Prostate gland (tissue), 2 donors: ENCODE data around the gene PLA2G2D. TPM values are rescaled to one million over a fixed set of nuclear protein-coding genes. Genes with fewer than 3 reads are reported as not detected.

ENCODE experiments used
- DNase-seq: peaks from one replicate; pipeline ENCODE4 v3.0.0-alpha.2; 2019; ENCODE audit warnings: low spot score
- H3K27ac ChIP-seq, 2 donors: fragments of 200-600 bp; sonication (generic); 2 replicates each; pipeline ENCODE4 v1.5.1; 2017 to 2019
- H3K27me3 ChIP-seq: fragments of 200-600 bp; sonication (generic); replicated peaks from 2 replicates; pipeline ENCODE4 v1.5.1; 2019; ENCODE audit not compliant: insufficient read depth
- H3K36me3 ChIP-seq, 2 donors: fragments of 200-600 bp; sonication (generic); 1 replicate in 1 of 2; 2 replicates in 1 of 2; pipeline versions ENCODE4 v1.5.1 to v1.8.1; 2017 to 2019
- H3K4me1 ChIP-seq: fragments of 200-600 bp; sonication (generic); replicated peaks from 2 replicates; pipeline ENCODE4 v1.5.1; 2019
- H3K4me3 ChIP-seq, 2 donors: fragments of 200-600 bp; sonication (generic); 2 replicates each; pipeline ENCODE4 v1.5.1; 2017 to 2019
- H3K9me3 ChIP-seq: fragments of 200-600 bp; sonication (generic); 2 replicates; pipeline ENCODE4 v1.5.1; 2017
- CTCF ChIP-seq, 4 experiments: fragments of 200-600 bp in 2 of 4; fragments of 450-650 bp in 2 of 4; sonication (generic) in 2 of 4; IDR thresholded peaks; 1 replicate in 3 of 4; 2 replicates in 1 of 4; pipeline ENCODE4 v1.5.1; 2016 to 2019; ENCODE audit warnings: antibody characterized with exemption in 4 of 4, mild to moderate bottlenecking in 2 of 4, moderate library complexity in 2 of 4
- POLR2A ChIP-seq: fragments of 450-650 bp; IDR thresholded peaks from one replicate; pipeline ENCODE4 v1.6.1; 2016; ENCODE audit warnings: antibody characterized with exemption, mild to moderate bottlenecking
- POLR2AphosphoS5 ChIP-seq: sonication (generic); formaldehyde crosslinking; IDR thresholded peaks from one replicate; pipeline ENCODE4 v1.6.1; 2017; ENCODE audit warnings: antibody characterized with exemption
- WGBS: methylation state at CpG from one replicate; pipeline ENCODE4 v1.1.5; 2018; 5-methylcytosine and 5-hydroxymethylcytosine counted together
- intact Hi-C: fragments of 100-400 bp; cut with DNase I; formaldehyde crosslinking; loops from one replicate; pipeline ENCODE4 v1.14.2; 2022
- total RNA-seq, 2 donors: library from RNA; depleted of rRNA; stranded (reverse); fragments of >200 nt; gene quantifications; one replicate each; pipeline ENCODE4 v1.1.0, GENCODE V29; 2016

PLA2G2D gene
- total RNA-seq, 2 donors from 2014 or later, result not detected

GRCh38 chr1:20150326-20150705 lies 31.0 kb upstream of the PLA2G2D start:
- 94% methylated on average over 8 of the region's 8 CpGs for WGBS
- TF ChIP-seq CTCF (IDR thresholded peaks at IDR 0.05) (no peak), POLR2A (no peak), POLR2AphosphoS5 (no peak)
- intact Hi-C loops, result loop anchor here (5.0 kb wide), 3 partner anchors 48 to 233 kb away; no protein-coding TSS in a partner anchor
- Histone ChIP-seq H3K4me3 (no peak overlapping the region), H3K27ac (no peak overlapping the region), H3K4me1 (no peaks in the 10 kb centered on the region), H3K36me3 (no peaks in the 10 kb centered on the region), H3K27me3 (no peaks in the 10 kb centered on the region), H3K9me3 (no peaks in the 10 kb centered on the region)
- no peak for DNase-seq

DNA sequence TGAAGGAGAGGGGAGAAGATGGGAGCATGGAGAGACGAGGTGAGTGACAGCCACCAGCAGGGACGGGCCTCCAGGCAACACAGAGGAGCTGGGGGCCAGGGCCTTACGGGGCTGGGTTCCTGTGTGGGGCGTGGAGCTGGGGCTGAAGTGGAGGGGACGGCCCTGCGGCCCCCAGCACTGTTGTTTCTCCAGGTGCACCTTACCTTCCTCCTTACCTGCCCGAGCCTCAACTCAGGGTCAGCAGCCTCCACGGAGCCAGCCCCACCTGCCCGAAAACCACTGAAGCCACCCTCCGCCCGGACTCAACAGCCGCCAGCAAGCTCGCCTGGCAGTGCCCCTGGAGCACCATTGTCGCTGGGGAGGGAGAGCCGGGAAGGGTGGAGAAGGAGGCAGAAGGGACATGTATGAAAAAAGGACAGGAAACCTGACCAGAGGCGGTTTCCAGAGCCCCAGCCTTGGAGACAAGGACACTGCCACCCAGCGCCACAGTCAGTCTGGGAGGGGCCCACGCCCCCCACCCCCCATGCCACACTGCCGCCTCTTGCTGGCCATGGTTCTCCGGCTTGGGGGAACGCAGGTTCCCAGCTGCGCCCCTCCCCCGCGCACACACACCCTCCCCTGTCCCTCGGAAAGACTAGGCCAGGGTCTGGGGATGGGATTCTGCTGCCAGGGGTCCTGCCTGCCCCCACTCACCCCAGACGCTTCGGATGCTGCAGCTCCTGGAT lies 30.4 kb upstream of the PLA2G2D start:
- 84% methylated on average over 27 of the region's 27 CpGs for WGBS
- no peak for TF ChIP-seq CTCF (IDR thresholded peaks at IDR 0.05)
- no peak for TF ChIP-seq POLR2A
- TF ChIP-seq POLR2AphosphoS5, result no peak
- no peaks in the 10 kb centered on the region for H3K4me1 ChIP-seq
- no peaks in the 10 kb centered on the region for H3K9me3 ChIP-seq
- DNase-seq, result no peak
- intact Hi-C loops, result loop anchor here (5.0 kb wide), 3 partner anchors 47 to 232 kb away; no protein-coding TSS in a partner anchor
- H3K36me3 ChIP-seq, result no peaks in the 10 kb centered on the region
- H3K27me3 ChIP-seq, result no peaks in the 10 kb centered on the region
- H3K27ac ChIP-seq, result no peak overlapping the region
- H3K4me3 ChIP-seq, result no peak overlapping the region

GRCh38 chr1:20148571-20149500 lies 29.5 kb upstream of the PLA2G2D start:
- intact Hi-C loops, result no loop called here
- Histone ChIP-seq H3K9me3 (no peaks in the 10 kb centered on the region), H3K27ac (no peak overlapping the region), H3K4me1 (no peaks in the 10 kb centered on the region), H3K4me3 (no peak overlapping the region), H3K27me3 (no peaks in the 10 kb centered on the region), H3K36me3 (no peaks in the 10 kb centered on the region)
- TF ChIP-seq CTCF (IDR thresholded peaks at IDR 0.05) (no peak), POLR2A (no peak), POLR2AphosphoS5 (no peak)
- 90% methylated on average over 12 of the region's 13 CpGs for WGBS
- no peak for DNase-seq

DNA sequence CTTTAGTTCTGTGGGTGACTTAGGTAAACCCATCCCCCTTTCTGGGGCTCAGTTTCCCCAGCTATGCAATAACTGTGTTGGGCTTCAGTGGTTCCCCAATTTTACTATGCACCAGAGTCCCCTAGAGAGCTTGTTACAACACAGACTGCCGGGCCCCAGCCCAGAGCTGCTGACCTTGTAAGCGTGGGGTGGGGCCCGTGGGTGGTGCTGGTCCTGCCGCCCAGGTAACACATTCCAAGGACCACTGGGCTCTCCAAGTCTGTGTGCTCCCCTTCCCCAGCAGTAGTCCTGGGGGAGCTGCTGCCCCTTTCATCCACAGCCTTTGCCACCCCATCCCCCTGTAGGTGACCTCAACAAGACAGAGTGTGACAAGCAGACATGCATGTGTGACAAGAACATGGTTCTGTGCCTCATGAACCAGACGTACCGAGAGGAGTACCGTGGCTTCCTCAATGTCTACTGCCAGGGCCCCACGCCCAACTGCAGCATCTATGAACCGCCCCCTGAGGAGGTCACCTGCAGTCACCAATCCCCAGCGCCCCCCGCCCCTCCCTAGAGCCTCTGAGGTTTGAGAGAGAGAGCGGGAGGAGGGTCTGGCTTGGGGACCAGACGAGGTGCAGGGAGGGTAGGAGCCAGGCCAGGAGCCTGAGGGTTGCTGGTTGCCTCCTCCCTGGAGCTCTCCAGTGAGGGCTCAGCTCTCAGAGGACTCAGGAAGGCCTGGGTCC lies 28.7 kb upstream of the PLA2G2D start:
- intact Hi-C loops, result no loop called here

More for the DNA sequence above, 28.7 kb upstream of the PLA2G2D start:
- Histone ChIP-seq H3K4me3 (no peak overlapping the region), H3K9me3 (no peaks in the 10 kb centered on the region), H3K4me1 (no peaks in the 10 kb centered on the region), H3K36me3 (no peaks in the 10 kb centered on the region), H3K27ac (no peak overlapping the region), H3K27me3 (no peaks in the 10 kb centered on the region)
- DNase-seq, result no peak
- 79% methylated on average over 11 of the region's 13 CpGs for WGBS
- no peak for TF ChIP-seq POLR2A
- no peak for TF ChIP-seq CTCF (IDR thresholded peaks at IDR 0.05)
- TF ChIP-seq POLR2AphosphoS5, result no peak
